ENCODE measurements around the gene SERPIND1.

Gene SERPIND1

DNA sequence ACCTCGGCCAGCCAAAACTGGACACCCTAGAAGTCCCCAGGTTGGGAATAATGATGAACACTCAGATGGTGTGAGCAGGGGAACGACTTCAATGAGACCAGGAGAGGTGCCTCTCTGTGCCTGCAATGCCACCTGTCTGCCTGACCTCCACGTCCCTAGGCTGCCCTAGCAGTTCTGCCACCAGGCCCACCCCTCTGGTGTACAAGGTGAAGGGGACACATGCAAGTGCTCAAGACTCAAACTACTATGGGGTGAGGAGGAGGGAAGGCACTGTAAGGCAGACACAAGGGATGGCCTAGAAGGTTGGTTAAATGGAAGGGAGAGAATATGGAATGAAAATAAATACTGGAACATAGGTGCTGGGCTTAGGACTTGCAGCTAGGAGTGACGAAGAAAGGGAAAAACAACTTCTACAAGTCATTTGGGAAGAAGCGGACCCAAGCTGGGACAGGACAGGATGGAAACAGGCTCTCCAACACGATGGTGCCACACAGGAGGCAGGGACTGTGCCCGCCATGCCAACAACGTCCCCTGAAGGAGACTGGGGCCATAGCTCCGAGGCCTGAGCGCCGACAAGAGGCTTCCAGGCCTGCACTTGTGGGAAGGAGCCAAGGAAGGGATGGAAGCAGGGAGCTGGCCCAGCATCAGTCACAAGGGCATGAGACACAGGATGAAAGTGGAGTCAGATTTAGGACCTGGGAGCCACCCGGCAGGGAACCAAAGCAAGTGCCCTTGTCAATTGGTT is 18.5 kb downstream of the SERPIND1 start:
- DNase-seq (ENCODE audit: low spot score) (no peak), FAIRE-seq (peak; percentile 82)

DNA sequence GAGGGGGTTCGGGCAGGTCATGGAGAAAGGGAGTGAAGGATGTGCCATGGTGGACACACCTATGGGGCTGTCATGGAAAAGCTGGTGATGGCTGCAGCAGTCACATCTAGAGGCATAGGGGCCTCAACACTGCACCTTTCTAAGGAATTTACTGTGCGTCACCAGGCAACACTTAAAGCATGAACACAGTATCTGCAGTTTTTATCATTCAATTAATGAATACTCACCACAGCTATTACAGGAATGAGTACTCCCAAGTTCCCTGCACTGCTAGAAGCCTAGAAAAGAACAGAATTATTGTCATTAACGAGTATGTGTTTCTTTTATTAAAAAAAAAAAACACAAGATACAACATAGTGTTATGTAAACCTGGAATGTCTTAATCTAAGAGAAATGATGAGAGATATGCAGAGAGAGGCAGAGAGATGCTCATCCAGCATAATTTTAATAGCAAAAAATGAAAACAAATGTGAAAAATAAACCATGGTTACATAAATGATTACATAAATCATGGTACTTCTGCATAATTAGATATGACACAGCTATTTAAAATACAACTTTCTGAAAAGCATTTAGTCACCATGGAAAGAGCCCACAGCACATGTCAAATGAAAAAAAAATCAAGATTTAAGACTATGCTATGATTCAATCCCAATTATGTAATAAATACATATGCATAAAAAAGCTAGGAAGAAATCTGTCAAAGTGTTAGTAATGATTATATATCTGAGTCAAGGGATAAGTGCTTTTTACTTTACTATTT is 19.2 kb downstream of the SERPIND1 start:
- FAIRE-seq (no peak), DNase-seq (ENCODE audit: low spot score) (no peak)

DNA sequence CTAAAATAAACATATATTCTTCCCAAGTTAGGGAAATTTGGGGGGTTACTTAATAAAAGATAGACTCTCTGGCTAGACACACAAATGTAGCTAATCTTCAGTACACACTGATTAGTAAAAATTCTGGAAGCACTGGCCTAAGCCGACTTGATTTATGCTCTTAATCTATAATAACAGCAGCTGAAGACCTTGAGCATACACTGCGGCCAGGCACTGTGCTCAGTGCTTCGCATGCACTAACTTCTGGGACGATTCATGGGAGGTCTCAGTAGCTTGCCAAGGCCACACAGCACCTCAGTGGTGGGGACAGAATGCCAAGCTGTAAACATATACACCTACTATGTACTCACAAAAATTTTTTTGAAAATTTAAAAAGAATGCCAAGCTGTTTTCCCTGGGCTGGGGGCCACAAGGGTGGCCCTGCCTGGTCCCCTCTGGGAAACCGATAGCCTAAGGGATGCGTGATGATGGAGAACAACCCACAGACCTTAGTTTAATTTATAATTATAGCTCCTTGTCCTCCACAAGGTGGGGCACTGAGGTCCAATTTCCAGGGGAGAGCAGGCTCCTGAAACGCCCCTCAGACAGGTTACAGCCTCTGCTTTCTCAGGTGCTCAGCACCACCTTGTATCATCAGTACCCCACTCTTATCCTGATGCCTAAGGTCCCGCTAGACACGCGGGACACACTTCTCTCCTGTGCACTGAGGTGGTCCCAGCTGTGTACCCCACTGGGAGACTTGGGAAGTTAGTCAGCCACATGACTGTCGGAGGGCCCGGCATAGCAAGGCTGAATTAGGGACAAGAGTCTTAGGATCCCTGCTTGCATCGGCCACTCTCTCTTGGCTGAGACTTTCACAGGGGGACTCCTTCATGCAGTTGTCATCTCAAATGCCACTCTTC is 20.1 kb downstream of the SERPIND1 start:
- no peak for FAIRE-seq
- no peak for DNase-seq (ENCODE audit: low spot score)

DNA sequence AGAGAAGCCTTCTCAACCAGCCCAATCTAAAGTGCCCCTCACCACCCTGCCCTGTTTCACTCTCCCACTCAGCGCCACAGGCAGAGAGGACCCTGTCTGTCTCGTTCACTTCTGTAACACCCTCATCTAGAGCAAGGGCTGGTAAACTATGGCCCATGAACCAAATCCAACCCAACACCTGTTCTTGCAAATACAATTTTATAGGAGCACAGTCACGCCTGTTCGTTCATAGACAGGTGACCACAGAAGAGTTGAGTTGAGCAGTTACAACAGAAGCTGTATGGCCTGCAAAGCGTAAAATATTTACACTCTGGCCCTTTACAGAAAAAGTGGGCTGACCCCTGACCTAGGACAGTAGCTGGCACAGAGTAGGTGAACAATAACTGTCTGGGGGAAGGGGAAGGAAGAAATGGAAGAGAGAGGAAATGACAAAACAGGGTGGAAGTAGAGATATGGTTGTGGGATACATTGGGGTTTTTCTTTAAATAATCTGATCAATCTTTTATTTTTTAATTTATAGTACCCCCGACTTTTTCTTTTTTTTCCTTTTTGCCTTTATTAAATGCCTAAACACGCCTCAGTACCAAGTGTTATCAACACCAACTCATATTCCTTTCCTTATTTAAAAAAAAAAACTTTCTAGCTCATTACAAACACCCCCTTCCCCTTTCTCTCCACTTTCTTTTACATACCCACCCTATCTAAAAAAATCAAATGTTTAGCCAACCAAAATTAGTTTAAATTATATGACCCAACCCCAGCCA is 20.9 kb downstream of the SERPIND1 start:
- DNase-seq (ENCODE audit: low spot score) (no peak), FAIRE-seq (peak; percentile 84)

DNA sequence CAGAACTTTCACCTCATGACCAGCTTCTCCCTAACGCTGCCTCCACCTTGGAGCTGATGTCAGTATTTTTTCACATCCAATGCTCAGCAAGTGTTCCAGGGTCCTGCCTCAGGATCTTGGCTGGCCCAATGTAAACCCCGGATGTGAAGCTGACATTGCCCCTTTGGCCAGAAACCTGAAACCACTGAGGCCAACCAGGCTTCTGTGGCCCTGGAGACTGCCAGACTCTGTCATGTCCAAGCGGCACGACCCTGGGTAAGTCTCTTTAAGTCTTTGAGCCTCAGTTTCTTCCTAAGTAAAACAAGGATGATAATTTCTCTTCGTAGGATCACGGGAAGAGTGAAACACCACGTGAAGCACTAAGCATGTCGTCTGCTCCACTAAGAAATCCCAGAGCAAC is 22.8 kb downstream of the SERPIND1 start:
- DNase-seq (ENCODE audit: low spot score) (no peak), FAIRE-seq (no peak)

DNA sequence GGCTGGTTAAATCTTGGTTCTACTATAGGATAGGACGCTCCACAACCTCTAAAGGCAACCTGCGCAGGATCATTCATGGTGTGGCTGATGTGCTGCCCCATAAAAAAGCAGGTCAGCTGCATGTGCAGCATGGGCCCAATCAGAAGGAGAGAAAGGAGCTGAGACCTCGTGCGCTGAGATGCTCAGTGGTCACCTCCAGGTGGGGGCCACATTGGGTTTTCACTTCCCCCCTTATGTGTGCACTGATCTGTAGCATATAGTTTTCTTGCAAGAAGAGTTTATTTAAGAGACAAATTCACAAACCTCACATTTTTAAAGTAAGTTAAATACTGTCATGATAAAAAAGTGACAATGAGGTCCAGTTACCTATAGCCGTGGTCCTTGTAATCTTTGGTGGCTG is 24.3 kb downstream of the SERPIND1 start:
- DNase-seq (ENCODE audit: low spot score) (no peak), FAIRE-seq (no peak)

DNA sequence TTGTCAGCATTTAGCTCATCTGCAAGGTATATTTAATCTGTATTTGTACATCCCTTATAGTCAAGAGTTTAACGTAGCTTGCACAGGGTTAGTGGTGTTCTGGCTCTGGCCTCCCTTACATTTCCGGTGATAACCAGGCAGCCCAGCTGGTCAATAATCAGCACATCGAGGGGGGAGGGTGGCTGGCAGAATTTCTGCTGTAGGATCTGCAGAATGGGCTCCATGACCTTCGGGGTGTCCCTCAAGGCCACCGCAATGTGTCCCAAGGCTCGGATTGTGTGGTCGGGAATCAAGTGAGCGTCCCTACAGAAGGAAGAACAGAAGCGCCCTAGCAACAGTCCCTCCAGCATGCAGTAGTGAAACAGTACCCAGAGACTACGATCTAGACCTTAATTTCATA is 25.1 kb downstream of the SERPIND1 start:
- no peak for FAIRE-seq
- DNase-seq (ENCODE audit: low spot score): no peak

DNA sequence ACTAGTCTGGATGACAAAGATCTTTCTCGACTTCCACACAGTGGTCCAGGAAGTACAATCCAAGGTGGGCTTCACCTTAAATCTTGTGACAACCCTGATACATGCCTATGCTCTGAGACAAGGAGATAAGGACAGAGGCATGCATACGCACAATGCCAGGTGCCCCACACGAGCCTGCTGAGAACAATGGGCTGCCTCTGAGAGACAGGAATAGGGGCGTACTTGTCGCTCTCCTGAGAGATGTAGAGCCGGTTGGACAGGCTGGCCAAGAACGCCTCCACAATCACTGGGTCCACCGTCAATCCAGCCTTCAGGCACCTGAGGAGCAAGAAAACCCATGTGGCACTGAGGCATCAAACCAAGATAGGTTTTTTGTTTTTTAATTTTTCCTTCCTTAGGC is 25.5 kb downstream of the SERPIND1 start:
- FAIRE-seq: no peak
- no peak for DNase-seq (ENCODE audit: low spot score)

DNA sequence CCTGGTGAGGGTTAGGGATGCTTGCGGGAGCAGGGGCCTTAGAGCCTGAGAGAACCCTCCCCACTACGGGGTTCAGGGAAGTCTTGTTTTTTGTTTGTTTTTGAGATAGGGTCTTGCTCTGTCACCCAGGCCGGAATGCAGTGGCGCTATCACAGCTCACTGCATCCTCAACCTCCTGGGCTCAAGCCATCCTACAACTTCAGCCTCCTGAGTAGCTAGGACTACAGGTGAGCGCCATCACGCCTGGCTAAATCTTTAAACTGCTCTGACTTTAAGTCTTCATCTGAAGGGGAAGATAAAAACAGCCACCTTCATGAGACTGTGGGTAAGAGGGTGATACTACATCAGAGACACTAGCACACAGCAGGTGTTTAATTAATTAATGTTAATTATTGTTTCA is 28.5 kb downstream of the SERPIND1 start:
- FAIRE-seq (peak; percentile 77), DNase-seq (ENCODE audit: low spot score) (no peak)

DNA sequence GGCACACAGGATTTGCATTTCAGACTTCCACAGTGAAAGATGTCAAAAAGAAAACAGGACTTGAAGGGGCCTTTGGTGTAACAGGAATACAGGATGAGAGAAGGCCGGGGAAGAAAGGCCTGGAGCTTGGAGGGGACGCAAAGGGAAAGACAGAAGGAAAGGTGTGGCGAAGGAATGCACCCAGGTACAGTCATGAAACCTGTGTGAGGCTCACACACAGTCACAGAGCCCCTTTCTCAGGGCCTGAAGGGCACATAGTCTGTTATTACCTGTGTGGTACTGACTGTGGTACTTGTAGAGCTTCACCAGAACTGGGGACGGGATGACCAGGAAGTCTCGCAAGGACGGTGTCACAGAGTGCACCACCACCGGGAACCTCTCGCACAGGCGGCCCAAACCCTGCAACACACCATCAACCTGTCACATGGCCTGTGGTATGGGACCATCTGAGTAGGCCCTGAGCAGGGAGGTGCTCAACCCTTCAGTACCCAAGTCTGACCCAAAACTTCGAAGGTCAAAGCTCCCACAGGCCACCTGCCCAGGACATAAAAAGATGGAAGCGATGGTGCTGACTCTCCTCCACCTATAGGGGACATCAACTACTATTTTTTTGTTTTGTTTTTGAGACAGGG is 29.1 kb downstream of the SERPIND1 start:
- DNase-seq (ENCODE audit: low spot score) (no peak), FAIRE-seq (no peak)

DNA sequence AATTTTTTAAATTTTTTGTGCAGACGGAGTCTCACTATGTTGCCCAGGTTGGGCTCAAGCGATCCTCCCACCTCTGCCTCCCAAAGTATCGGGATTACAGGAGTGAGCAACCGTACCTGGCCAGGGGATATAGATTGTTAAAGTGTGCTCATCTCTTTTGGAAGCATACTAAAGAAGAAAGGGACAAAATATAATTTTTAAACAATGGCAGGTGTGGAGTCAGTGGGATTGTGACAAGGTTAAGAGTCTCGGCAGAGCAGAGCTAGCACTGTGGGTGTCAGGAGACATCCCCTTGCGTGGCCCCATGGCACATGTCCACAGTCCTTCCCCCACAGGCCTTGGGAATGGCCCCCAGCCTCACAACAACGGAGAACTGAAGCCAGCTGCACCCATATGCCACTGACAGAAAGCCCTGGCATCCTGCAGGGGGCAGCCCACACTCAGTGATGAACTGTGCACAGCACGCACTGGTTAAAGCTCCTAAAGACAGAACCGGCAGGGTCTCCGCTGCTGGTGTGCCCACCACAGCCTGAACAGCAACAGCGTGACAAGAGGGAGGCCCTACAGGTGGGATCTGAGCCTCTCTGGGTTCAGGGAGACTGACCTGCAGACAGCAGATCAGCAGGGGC is 29.9 kb downstream of the SERPIND1 start:
- FAIRE-seq (peak; percentile 84), DNase-seq (ENCODE audit: low spot score) (no peak)

DNA sequence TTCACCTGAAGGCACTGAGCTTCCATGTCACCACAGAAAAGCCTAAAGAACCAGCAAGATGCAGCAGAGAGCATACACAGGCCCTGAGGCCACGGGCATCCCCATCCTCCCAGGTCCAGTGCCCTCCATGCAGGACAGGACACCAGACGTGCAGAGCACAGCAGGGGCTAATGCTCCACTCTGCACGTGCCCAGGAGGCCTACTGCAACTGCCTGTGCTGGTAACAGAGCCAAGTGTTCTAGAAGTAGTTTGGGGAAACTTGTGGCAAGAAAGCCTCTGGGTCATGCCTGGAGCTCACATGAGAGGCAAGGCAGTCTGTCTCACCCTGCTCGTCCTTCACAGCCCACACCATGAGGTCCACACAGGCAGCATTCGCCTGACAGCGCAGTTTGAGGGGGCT is 30.7 kb downstream of the SERPIND1 start:
- DNase-seq (ENCODE audit: low spot score) (no peak), FAIRE-seq (peak; percentile 67)

DNA sequence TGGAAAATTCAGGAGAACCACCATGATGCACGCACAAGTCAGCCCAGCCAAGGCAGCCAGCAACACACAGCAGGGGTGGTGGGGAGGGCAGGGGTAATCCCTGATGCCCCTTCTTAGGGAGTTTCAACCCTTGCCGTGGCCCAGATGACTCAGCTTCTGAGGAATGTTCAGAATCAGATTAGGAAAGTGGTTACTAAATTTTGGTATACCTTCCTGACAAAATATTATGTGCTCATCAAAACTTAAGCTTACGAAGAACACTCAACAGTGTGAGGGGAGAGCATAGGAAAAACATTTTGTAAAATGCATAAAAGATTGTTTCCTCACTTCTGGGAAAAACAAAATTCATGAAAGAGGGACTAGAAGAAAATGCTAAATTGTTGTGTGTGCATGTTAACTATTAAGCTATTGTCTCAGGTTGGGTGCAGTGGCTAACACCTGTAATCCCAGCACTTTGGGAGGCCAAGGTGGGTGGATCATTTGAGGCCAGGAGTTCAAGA is 32.1 kb downstream of the SERPIND1 start:
- FAIRE-seq (peak; percentile 37), DNase-seq (ENCODE audit: low spot score) (peak; percentile 76)

DNA sequence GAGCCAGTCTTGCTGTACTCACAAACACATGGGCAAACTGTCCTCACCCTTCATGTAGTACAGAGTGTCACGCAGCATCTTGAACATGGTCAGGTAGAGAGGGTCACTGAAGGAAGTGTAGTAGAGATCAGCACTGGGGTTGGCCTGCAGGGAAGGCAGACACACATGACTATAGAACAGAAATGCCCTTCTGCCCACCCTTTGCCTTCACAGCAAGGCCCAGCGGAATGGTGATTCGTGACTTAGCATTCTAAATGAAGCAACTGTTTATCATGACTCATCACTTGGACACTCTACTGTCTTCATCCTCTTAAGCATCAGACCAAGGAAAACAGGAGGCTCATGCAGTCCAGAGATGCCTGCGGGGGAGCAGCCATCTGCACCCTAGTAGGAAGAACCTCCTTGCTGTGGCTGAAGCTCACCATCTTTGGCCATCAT is 33.4 kb downstream of the SERPIND1 start:
- DNase-seq (ENCODE audit: low spot score) (peak; percentile 70), FAIRE-seq (peak; percentile 93)

DNA sequence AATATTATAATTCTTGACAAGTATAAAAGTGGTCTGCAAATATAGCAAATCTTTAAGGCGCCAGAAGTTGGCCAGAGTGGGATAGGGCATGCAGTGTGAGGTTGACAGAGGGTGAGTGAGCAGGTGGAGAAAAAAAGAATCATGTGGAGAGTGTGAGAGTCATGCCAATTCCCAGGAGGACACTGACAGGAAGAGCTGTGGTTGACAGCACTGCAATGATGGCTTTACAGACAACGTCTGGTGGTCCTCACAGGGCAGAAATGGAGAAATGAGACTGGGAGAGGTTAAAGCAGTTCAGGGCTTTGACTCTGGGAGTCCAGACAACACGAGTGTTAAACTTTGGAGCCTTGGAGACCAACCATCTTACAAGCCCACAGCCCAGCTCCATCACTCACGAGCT is 34.9 kb downstream of the SERPIND1 start:
- DNase-seq (ENCODE audit: low spot score) (no peak), FAIRE-seq (no peak)

DNA sequence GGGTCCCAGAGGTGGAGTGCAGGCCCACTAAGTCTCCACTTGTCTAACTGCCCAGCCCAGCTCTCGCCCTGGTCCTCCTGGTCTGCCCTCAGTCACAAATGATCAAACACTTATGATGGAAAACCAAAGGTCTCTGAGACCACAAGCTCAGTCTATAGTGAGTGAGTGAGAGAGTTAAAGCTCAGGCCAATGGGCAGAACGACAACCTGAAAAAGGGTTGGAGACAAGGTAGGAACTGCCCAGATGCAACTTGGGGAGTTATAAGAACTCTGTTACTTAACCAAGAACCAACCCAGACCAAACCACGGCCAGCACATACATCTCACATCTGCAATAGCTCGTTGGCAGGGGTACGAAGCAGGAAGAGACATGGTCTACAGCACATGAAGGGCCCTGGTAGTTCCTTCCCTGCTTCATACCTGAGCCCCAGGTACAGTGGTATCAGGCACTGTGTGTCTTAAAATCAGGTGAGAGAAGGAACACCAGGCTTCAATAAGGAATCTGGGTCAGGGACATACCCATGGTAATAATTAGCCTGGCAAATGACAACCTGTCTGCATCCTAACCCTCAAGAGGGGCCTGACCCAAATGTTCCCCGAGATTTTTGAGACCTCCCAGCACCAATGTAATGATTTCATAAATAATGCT is 35.7 kb downstream of the SERPIND1 start:
- DNase-seq (ENCODE audit: low spot score) (no peak), FAIRE-seq (peak; percentile 9)

DNA sequence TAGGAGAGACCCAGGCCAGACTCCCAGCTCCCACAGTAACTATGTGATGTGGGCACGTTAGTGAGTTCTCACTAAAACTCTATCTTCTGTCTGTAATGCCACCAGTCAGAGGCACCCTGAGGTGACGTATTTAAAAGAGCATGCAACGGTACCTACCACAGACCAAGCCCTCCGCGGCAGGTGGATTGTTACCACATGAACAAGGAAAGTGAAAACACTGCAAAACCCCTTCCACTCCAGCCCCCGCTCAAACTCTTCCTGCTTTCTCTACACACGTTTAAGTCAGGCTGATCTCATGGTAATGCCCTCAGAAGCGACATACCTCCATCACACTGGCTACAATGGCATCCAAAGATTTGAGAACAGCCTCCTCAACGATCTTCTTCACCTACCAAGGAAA is 36.7 kb downstream of the SERPIND1 start:
- DNase-seq (ENCODE audit: low spot score) (no peak), FAIRE-seq (no peak)

DNA sequence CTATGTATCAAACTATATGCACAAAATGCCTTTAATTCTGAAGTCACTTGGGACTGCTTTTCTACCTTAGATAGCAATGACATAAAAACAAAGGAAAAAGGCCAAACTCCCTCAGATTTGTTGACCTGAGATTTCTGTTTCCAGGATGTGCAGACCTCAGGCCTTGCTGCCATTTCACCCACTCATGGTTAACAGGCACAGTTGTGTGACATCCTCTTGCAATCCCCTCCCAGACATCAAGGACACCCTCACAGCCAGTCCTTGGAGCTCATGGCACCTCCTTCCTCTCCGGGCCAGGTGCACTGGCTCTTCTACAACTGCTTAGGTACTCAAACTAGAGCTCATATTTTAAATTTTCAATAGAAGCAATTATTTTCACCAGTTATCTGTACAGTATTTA is 37.3 kb downstream of the SERPIND1 start:
- no peak for FAIRE-seq
- no peak for DNase-seq (ENCODE audit: low spot score)

DNA sequence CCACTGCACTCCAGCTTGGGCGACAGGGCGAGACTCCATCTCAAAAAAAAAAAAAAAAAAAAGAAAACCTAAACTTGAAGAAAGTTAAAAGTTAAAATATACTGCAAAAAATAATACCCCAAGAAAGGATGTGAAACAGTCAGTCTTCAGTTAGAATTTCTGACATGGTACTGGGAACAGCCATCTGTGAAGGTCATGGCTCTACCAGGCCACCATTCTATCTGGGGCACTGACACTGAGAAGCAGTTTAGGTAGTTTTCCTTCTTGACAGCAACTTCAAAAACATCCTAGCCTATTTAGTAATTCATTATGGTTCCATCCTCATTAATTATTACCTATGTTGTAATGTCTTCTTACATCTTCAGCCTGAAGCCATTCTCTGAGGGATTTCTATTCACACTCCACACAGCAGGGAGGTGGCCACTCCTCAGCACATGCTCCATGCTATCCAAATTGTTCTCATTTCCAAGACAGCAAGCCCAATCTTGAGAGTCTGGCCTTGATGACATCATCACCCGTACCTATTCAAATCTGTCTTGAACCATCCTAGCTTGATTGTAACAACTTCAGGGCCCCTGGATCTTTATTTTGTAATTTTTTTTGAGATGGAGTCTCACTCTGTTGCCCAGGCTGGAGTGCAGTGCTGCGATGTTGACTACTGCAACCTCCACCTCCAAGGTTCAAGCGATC is 38.2 kb downstream of the SERPIND1 start:
- FAIRE-seq: no peak
- DNase-seq (ENCODE audit: low spot score): no peak

Data from urothelium cell line (cell line).